Measurements from ENCODE around the gene TSR1.

Gene TSR1

GRCh38 chr17:2297023-2297422 lies 39.2 kb downstream of the TSR1 start:
- H3K4me3 ChIP-seq (ENCODE audit: control insufficient read depth, low read depth, low read length) = no peak overlapping the region
- no peak for DNase-seq (ENCODE audit: low read depth)
- TF ChIP-seq CTCF (conservative IDR thresholded peaks at IDR 0.05; ENCODE audit: control insufficient read depth, insufficient read depth, low read depth, low read length) = no peak

DNA sequence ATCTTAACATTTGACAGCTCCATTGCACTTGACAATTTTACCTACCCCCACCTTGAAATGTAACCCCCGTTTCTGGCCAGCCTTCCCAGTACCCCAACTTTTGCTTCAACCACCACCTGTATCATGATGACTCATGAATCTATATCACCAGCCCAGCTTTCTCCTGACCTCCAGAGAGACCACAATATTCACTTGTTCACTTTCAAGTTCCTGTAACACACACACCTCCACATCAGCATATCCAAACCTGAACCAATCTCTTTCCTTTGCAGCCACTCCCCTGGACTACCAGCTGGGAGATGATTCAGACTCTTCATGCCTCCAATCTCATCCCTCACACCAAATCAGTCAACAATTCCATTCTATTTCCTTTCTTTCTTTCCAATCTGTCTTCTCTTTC lies 40.7 kb downstream of the TSR1 start:
- no peak overlapping the region for H3K4me3 ChIP-seq (ENCODE audit: control insufficient read depth, low read depth, low read length)
- DNase-seq (ENCODE audit: low read depth) = no peak
- TF ChIP-seq CTCF (conservative IDR thresholded peaks at IDR 0.05; ENCODE audit: control insufficient read depth, insufficient read depth, low read depth, low read length) = no peak

GRCh38 chr17:2292100-2292499 lies 44.2 kb downstream of the TSR1 start:
- no peak for TF ChIP-seq CTCF (conservative IDR thresholded peaks at IDR 0.05; ENCODE audit: control insufficient read depth, insufficient read depth, low read depth, low read length)
- no peak for DNase-seq (ENCODE audit: low read depth)

DNA sequence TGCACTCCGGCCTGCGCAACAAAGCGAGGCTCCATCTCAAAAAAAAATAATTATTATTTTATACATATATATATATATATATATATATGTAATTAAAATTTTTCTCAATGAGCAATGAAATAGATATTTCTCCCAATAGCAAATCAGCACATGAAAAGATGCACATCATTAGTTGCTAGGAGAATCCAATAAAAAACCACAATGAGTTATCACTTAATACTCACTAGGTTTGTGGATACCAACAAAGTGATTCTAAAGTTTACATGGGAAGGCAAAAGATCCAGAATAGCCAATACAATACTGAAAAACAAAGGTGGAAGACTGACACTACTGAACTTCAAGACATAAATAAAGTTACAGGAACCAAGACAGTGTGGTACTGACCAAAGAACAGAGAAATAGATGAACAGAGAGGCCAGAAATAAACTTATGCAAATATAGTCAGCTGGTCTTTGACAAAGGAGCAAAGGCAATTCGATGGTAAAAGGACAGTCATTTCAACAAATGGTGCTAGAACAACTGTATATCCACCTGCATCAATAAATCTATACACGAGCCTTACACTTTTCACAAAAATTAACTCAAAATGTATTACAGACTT lies 46.3 kb downstream of the TSR1 start:
- TF ChIP-seq CTCF (conservative IDR thresholded peaks at IDR 0.05; ENCODE audit: control insufficient read depth, insufficient read depth, low read depth, low read length) = no peak
- no peak overlapping the region for H3K4me3 ChIP-seq (ENCODE audit: control insufficient read depth, low read depth, low read length)
- peak; percentile 32 for DNase-seq (ENCODE audit: low read depth)

More at GRCh38 chr17:2292100-2292499, 44.2 kb downstream of the TSR1 start:
- H3K4me3 ChIP-seq (ENCODE audit: control insufficient read depth, low read depth, low read length) = no peak overlapping the region

- H3K4me3 ChIP-seq (ENCODE audit: control insufficient read depth, low read depth, low read length) = no peak overlapping the region
- DNase-seq (ENCODE audit: low read depth) = peak; percentile 27
- no peak for TF ChIP-seq CTCF (conservative IDR thresholded peaks at IDR 0.05; ENCODE audit: control insufficient read depth, insufficient read depth, low read depth, low read length)
These were observed 53.0 kb downstream of the TSR1 start for GRCh38 chr17:2283302-2283701.

DNA sequence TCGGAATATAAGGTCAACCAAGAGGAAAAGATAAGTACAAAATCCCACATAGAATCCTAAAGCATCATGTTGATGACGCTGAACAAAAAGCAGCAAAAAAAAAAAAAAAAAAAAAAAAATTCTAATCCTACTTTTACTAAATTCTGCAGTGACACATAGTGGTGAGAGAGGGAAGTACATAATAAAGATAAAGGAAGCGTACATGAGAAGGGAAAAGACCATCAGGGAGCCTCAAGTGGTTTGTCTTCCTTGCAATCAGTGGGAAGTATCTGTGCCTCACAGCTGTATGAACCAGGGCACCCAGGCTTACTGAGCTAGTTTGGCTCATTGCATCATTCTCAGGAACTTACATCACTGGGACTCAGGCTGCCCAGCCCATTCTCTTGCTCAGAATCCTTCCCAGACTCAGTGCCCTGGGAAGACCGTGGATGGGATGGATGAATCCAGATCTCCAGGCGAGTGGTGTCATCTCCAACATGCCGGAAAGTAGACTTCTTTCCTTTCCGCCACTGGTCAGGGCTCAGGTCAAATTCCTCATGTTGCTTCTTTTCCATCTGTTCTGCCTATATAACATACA lies 53.9 kb downstream of the TSR1 start:
- DNase-seq (ENCODE audit: low read depth) = peak; percentile 89
- TF ChIP-seq CTCF (conservative IDR thresholded peaks at IDR 0.05; ENCODE audit: control insufficient read depth, insufficient read depth, low read depth, low read length) = peak; percentile 59
- no peak overlapping the region for H3K4me3 ChIP-seq (ENCODE audit: control insufficient read depth, low read depth, low read length)

Data from fibroblast of mammary gland (primary cell).